H1 (cell line): ENCODE data around the gene HES4. TPM values are rescaled to one million over a fixed set of nuclear protein-coding genes. Genes with fewer than 3 reads are reported as not detected.

Experiments
- CTCF ChIA-PET: fragments of 300-600 bp; sonication (Branson Sonifier 250); formaldehyde crosslinking; loops from one replicate; lab custom pipeline; 2021; ENCODE audit not compliant: partially characterized antibody; lab: Charles Lee
- POLR2A ChIA-PET: fragments of 300-600 bp; sonication (Branson Sonifier 250); formaldehyde crosslinking; loops from one replicate; lab custom pipeline; 2021; ENCODE audit warnings: inconsistent platforms; ENCODE audit not compliant: partially characterized antibody; lab: Charles Lee
- DNase-seq, 2 experiments: peaks; one replicate each; pipeline versions ENCODE4 v3.0.0 to v3.0.0-alpha.2; 2010 to 2022; ENCODE audit warnings: low spot score in 2 of 2, low read depth in 1 of 2, mixed read lengths in 1 of 2
- FAIRE-seq: peaks from 2 replicates; lab custom pipeline; 2011; peaks lifted over from hg19 to GRCh38; lab: Jason Lieb, UNC
- H2AFZ ChIP-seq: 2 replicates; pipeline ENCODE4 v1.8.1; 2012; ENCODE audit warnings: low read length, inconsistent platforms
- H2AK5ac ChIP-seq: 2 replicates; pipeline ENCODE4 v1.6.1; 2013; ENCODE audit warnings: low read depth, low read length
- H2BK120ac ChIP-seq: replicated peaks from 2 replicates; pipeline ENCODE3; 2013; ENCODE audit warnings: low read depth, low read length, inconsistent platforms
- H2BK12ac ChIP-seq: 2 replicates; pipeline ENCODE4 v1.6.1; 2013; ENCODE audit warnings: low read depth, low read length
- H2BK15ac ChIP-seq: 2 replicates; pipeline ENCODE4 v1.6.1; 2013; ENCODE audit warnings: low read length
- H2BK20ac ChIP-seq: 2 replicates; pipeline ENCODE4 v1.6.1; 2013; ENCODE audit warnings: low read length
- H2BK5ac ChIP-seq: 2 replicates; pipeline ENCODE4 v1.6.1; 2013; ENCODE audit warnings: low read depth, low read length
- H3K14ac ChIP-seq: 2 replicates; pipeline ENCODE4 v1.6.1; 2013; ENCODE audit warnings: inconsistent platforms; ENCODE audit not compliant: insufficient read length
- H3K18ac ChIP-seq: 2 replicates; pipeline ENCODE4 v1.6.1; 2013; ENCODE audit warnings: low read length; ENCODE audit errors: extremely low read depth
- H3K23ac ChIP-seq: 2 replicates; pipeline ENCODE4 v1.6.1; 2013; ENCODE audit warnings: inconsistent platforms; ENCODE audit not compliant: insufficient read length
- H3K23me2 ChIP-seq: 2 replicates; pipeline ENCODE4 v1.6.1; 2013; ENCODE audit warnings: low read depth, low read length
- H3K27ac ChIP-seq: 2 replicates; pipeline ENCODE4 v1.6.1; 2011; ENCODE audit warnings: low read depth, low read length, inconsistent platforms
- H3K27me3 ChIP-seq, 4 experiments: replicated peaks in 1 of 4; 1 replicate in 1 of 4; 2 replicates in 3 of 4; pipeline versions ENCODE4 v1.6.1 to v1.8.1; 2011 to 2013; ENCODE audit warnings: low read length in 3 of 4, mild to moderate bottlenecking in 3 of 4, inconsistent platforms in 2 of 4, mixed read lengths in 2 of 4, moderate library complexity in 1 of 4; ENCODE audit not compliant: control insufficient read depth in 3 of 4, insufficient read depth in 3 of 4; ENCODE audit errors: extremely low read depth in 1 of 4
- H3K36me3 ChIP-seq, 4 experiments: 2 replicates each; pipeline versions ENCODE4 v1.6.1 to v1.8.1; 2011 to 2013; ENCODE audit warnings: mild to moderate bottlenecking in 4 of 4, low read length in 3 of 4, moderate library complexity in 2 of 4, control low read depth in 1 of 4, inconsistent platforms in 1 of 4; ENCODE audit not compliant: insufficient read depth in 4 of 4, control insufficient read depth in 2 of 4
- H3K4ac ChIP-seq: replicated peaks from 2 replicates; pipeline ENCODE3; 2013; ENCODE audit warnings: low read length, low read depth, mixed read lengths, inconsistent platforms; ENCODE audit not compliant: insufficient read length
- H3K4me1 ChIP-seq, 4 experiments: replicated peaks in 1 of 4; 1 replicate in 1 of 4; 2 replicates in 3 of 4; pipeline versions ENCODE4 v1.6.1 to v1.8.1; 2011 to 2013; ENCODE audit warnings: low read length in 3 of 4, inconsistent platforms in 2 of 4, mixed read lengths in 1 of 4; ENCODE audit not compliant: insufficient read depth in 4 of 4, control insufficient read depth in 3 of 4
- H3K4me2 ChIP-seq, 2 experiments: 2 replicates each; pipeline versions ENCODE4 v1.6.1 to v1.8.1; 2011 to 2013; ENCODE audit warnings: low read depth in 2 of 2, low read length in 2 of 2, control low read depth in 1 of 2, inconsistent platforms in 1 of 2, mild to moderate bottlenecking in 1 of 2; ENCODE audit not compliant: insufficient read depth in 1 of 2
- H3K4me3 ChIP-seq, 4 experiments: fragments of 200-600, 300-600 bp in 1 of 4; sonication (generic), shearing (Covaris generic), sonication (Bioruptor Twin) in 1 of 4; 2 replicates each; pipeline versions ENCODE4 v1.5.1 to v1.8.1; 2011 to 2016; ENCODE audit warnings: low read length in 4 of 4, low read depth in 3 of 4, control low read depth in 2 of 4, inconsistent platforms in 2 of 4, mild to moderate bottlenecking in 2 of 4, mixed read lengths in 1 of 4, moderate library complexity in 1 of 4; ENCODE audit not compliant: insufficient read depth in 2 of 4; ENCODE audit errors: extremely low read depth in 1 of 4
- H3K56ac ChIP-seq: replicated peaks from 2 replicates; pipeline ENCODE3; 2013; ENCODE audit warnings: low read depth, mild to moderate bottlenecking, mixed read lengths, low read length, inconsistent platforms; ENCODE audit not compliant: insufficient read length
- H3K79me1 ChIP-seq: 2 replicates; pipeline ENCODE4 v1.6.1; 2013; ENCODE audit warnings: low read depth, low read length, control low read depth
- H3K79me2 ChIP-seq, 2 experiments: 2 replicates each; pipeline versions ENCODE4 v1.6.1 to v1.8.1; 2012 to 2013; ENCODE audit warnings: low read length in 2 of 2, mild to moderate bottlenecking in 2 of 2, inconsistent platforms in 1 of 2; ENCODE audit not compliant: insufficient read depth in 2 of 2, control insufficient read depth in 1 of 2
- H3K9ac ChIP-seq, 4 experiments: replicated peaks in 1 of 4; 1 replicate in 1 of 4; 2 replicates in 3 of 4; pipeline versions ENCODE4 v1.6.1 to v1.8.1; 2011 to 2013; ENCODE audit warnings: low read depth in 3 of 4, low read length in 3 of 4, control low read depth in 2 of 4, mild to moderate bottlenecking in 2 of 4, moderate library complexity in 2 of 4, inconsistent platforms in 1 of 4; ENCODE audit errors: extremely low read depth in 1 of 4
- H3K9me3 ChIP-seq, 2 experiments: 2 replicates each; pipeline versions ENCODE4 v1.6.1 to v1.8.1; 2012 to 2013; ENCODE audit warnings: mild to moderate bottlenecking in 2 of 2, moderate library complexity in 2 of 2, control low read depth in 1 of 2, inconsistent platforms in 1 of 2, low read depth in 1 of 2, low read length in 1 of 2, mixed read lengths in 1 of 2; ENCODE audit not compliant: insufficient read depth in 2 of 2
- H4K20me1 ChIP-seq, 2 experiments: replicated peaks in 1 of 2; 2 replicates each; pipeline versions ENCODE3 to v1.8.1; 2011 to 2013; ENCODE audit warnings: inconsistent platforms in 2 of 2, low read length in 2 of 2, mild to moderate bottlenecking in 1 of 2; ENCODE audit not compliant: insufficient read depth in 2 of 2, control insufficient read depth in 1 of 2
- H4K5ac ChIP-seq: 2 replicates; pipeline ENCODE4 v1.6.1; 2013; ENCODE audit warnings: low read length, low read depth, mixed read lengths, inconsistent platforms; ENCODE audit not compliant: insufficient read length
- H4K8ac ChIP-seq: 2 replicates; pipeline ENCODE4 v1.8.0; 2013; ENCODE audit warnings: mild to moderate bottlenecking, moderate library complexity, low read length, inconsistent platforms; ENCODE audit not compliant: insufficient read depth; ENCODE audit errors: extremely low read depth
- H4K91ac ChIP-seq: replicated peaks from 2 replicates; pipeline ENCODE3; 2013; ENCODE audit warnings: low read length, mixed read lengths, inconsistent platforms; ENCODE audit not compliant: insufficient read length
- WGBS, 2 experiments: shearing (Covaris generic) in 1 of 2; methylation state at CpG; one replicate each; pipeline versions ENCODE4 v1.1.6 to v1.1.7; 2013 to 2015; ENCODE audit warnings: low lambda C conversion rate in 2 of 2, mixed read lengths in 2 of 2, inconsistent platforms in 1 of 2, low coverage in 1 of 2, missing lambda C conversion rate in 1 of 2; ENCODE audit not compliant: insufficient replicate concordance in 2 of 2, insufficient coverage in 1 of 2, insufficient read length in 1 of 2; ENCODE audit errors: extremely low coverage in 1 of 2, missing lambda C conversion rate in 1 of 2; 5-methylcytosine and 5-hydroxymethylcytosine counted together
- polyA plus RNA-seq, 7 experiments: library from polyadenylated mRNA; depleted of rRNA in 3 of 7; stranded (reverse) in 5 of 7; unstranded in 2 of 7; fragments of >200 nt in 5 of 7; fragments of 200-250 nt in 2 of 7; gene quantifications; 1 replicate in 5 of 7; 2 replicates in 1 of 7; 4 replicates in 1 of 7; pipeline versions ENCODE4 v1.2.1 to v1.2.3, GENCODE V29; 2011 to 2013; ENCODE audit warnings: missing spikeins in 2 of 7, mixed read lengths in 2 of 7
- total RNA-seq: library from RNA; stranded (reverse); fragmentation: NEBNext Ultra II Directional; extraction: Animal tissue kit (Norgen Biotek cat#: 25700); gene quantifications from 2 replicates; pipeline ENCODE4 v1.2.1, GENCODE V29; 2021

The HES4 gene
- total and polyA plus RNA-seq, 2 of the 8 experiments (the other 6 are each of a cell fraction or from before 2014, with no cell fraction given): 2.8 to 3.5 TPM

DNA sequence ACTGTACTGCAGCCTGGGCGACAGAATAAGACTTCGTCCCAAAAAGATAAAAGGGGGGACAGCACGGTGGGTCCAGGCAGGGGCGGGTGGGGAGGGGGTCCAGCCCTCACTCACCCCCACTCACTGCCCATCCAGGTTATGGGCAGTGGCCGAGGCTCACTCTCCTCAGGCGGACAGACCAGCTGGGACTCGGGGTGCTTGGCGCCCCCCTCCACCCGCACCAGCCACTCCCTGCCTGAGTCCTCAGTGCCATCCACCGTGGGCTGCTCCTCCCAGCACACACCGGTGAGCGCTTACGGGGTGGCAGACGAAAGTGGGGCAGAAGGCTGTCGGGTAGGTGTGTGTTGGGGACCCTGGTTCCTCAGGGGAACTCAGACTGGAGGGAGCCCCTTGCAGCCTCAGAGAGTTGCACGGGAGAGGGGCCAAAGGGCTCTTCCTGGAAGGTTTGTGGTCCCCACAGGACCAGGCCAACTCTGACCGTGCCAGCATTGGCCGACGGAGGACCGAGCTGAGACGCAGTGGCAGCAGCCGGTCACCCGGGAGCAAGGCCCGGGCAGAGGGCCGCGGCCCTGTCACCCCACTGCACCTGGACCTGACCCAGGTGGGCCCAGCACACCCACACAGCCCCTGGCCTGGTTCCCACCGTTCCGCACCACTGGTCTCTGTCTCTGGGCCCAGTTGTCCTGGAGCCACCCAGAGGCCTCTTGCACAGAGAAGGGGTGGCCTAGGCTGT, 27.0 kb downstream of the HES4 start:
- Histone ChIP-seq H3K4me3 (no peak overlapping the region), H2BK120ac (no peak overlapping the region), H2BK20ac (no peak overlapping the region), H3K4ac (no peak overlapping the region), H2BK5ac (no peak overlapping the region), H2BK15ac (no peak overlapping the region), H3K79me2 (peaks cover 0 to 3% of the 10 kb centered on the region in 2 experiments; a peak in 1 of 4 replicates), H2AFZ (no peak overlapping the region), H4K8ac (no peak overlapping the region; the same call in 1 of the 2 replicates), H4K20me1 (peaks cover 0 to 17% of the 10 kb centered on the region in 2 experiments), H4K5ac (no peak overlapping the region), H3K18ac (no peak overlapping the region), H3K9ac (no peak overlapping the region), H3K4me1 (peaks cover 0 to 15% (median 5%) of the 10 kb centered on the region in 4 experiments; a peak in 4 of 7 replicates), H4K91ac (no peak overlapping the region), H3K23ac (no peak overlapping the region), H2AK5ac (no peak overlapping the region), H3K23me2 (peaks cover 5% of the 10 kb centered on the region; the same call in 1 of the 2 replicates), H3K36me3 (no peaks in the 10 kb centered on the region), H3K27ac (no peak overlapping the region), H3K14ac (no peak overlapping the region), H3K79me1 (no peaks in the 10 kb centered on the region; the same call in 1 of the 2 replicates), H3K4me2 (no peak overlapping the region), H2BK12ac (no peak overlapping the region), H3K27me3 (peaks cover 0 to 46% (median 32%) of the 10 kb centered on the region in 4 experiments; a peak in 6 of 7 replicates), H3K56ac (no peak overlapping the region), H3K9me3 (no peaks in the 10 kb centered on the region)
- FAIRE-seq (no peak), DNase-seq (no peak)
- WGBS, 2 experiments: 90% methylated on average over 21 of the region's 28 CpGs; no CpG with 5 or more reads in 1 of the 2 experiments
- ChIA-PET POLR2A (interaction anchor here (1.3 to 1.5 kb wide), 2 partner anchors 12 to 29 kb away, joined by 3 to 4 read pairs; no protein-coding TSS in a partner anchor), CTCF (interaction anchor here (1.1 to 7.0 kb wide), 4 partner anchors 11 to 91 kb away, joined by 3 to 53 read pairs (median 6); partner anchors contain the start of gene PERM1)
